HG03378 (cell line): ENCODE data around the gene EYS.

Source experiments
- ATAC-seq: cut with Tn5 transposase; IDR thresholded peaks from one replicate; pipeline ENCODE4 v1.9.1; 2021; ENCODE audit warnings: mild to moderate bottlenecking, moderate library complexity; ENCODE audit not compliant: unreplicated experiment

The EYS gene

GRCh38 chr6:64213697-64214096, 1493.3 kb downstream of the EYS start:
- ATAC-seq, result no peak

GRCh38 chr6:64197246-64197645, 1509.8 kb downstream of the EYS start:
- ATAC-seq, result no peak

- ATAC-seq, result no peak
These were observed 1520.4 kb downstream of the EYS start for GRCh38 chr6:64186592-64186991.

- no peak for ATAC-seq
These were observed 1521.4 kb downstream of the EYS start for GRCh38 chr6:64185621-64186020.

- ATAC-seq, result no peak
These were observed 1531.7 kb downstream of the EYS start for GRCh38 chr6:64175296-64175695.

GRCh38 chr6:64170316-64170715, 1536.7 kb downstream of the EYS start:
- ATAC-seq, result no peak

GRCh38 chr6:64160486-64160885, 1546.5 kb downstream of the EYS start:
- no peak for ATAC-seq

- no peak for ATAC-seq
These were observed 1552.0 kb downstream of the EYS start for GRCh38 chr6:64155063-64155462.

GRCh38 chr6:64146876-64147275, 1560.2 kb downstream of the EYS start:
- ATAC-seq, result no peak

- no peak for ATAC-seq
These were observed 1560.9 kb downstream of the EYS start for GRCh38 chr6:64146094-64146493.

- ATAC-seq, result no peak
These were observed 1561.4 kb downstream of the EYS start for GRCh38 chr6:64145658-64146057.

- no peak for ATAC-seq
These were observed 1563.9 kb downstream of the EYS start for GRCh38 chr6:64143101-64143500.

GRCh38 chr6:64141680-64142079, 1565.3 kb downstream of the EYS start:
- ATAC-seq, result no peak

GRCh38 chr6:64128301-64129024, 1578.6 kb downstream of the EYS start:
- no peak for ATAC-seq

- ATAC-seq, result no peak
These were observed 1583.0 kb downstream of the EYS start for GRCh38 chr6:64123761-64124633.

GRCh38 chr6:64122712-64123375, 1584.2 kb downstream of the EYS start:
- no peak for ATAC-seq

GRCh38 chr6:64121011-64121565, 1585.9 kb downstream of the EYS start:
- no peak for ATAC-seq

- ATAC-seq, result no peak
These were observed 1593.3 kb downstream of the EYS start for GRCh38 chr6:64113704-64114103.

GRCh38 chr6:64104051-64104450, 1603.0 kb downstream of the EYS start:
- no peak for ATAC-seq

GRCh38 chr6:64103480-64103879, 1603.5 kb downstream of the EYS start:
- no peak for ATAC-seq

GRCh38 chr6:64100702-64101303, 1606.2 kb downstream of the EYS start:
- ATAC-seq, result no peak
